Tibial nerve (tissue), 3 donors: ENCODE measurements around the gene OCIAD2.

Source experiments
- CTCF ChIP-seq, 5 experiments: fragments of 200-600 bp in 3 of 5; fragments of 450-650 bp in 2 of 5; sonication (generic) in 3 of 5; IDR thresholded peaks; one replicate each; pipeline ENCODE4 v1.5.1; 2016 to 2019; ENCODE audit warnings: antibody characterized with exemption in 5 of 5, mild to moderate bottlenecking in 3 of 5, moderate library complexity in 2 of 5
- POLR2A ChIP-seq, 2 donors: fragments of 450-650 bp; IDR thresholded peaks; one replicate each; pipeline ENCODE4 v1.6.1; 2017; ENCODE audit warnings: antibody characterized with exemption in 2 of 2, mild to moderate bottlenecking in 2 of 2, moderate library complexity in 2 of 2

GRCh38 chr4:48851651-48852050, 54.9 kb downstream of the OCIAD2 start:
- no peak for TF ChIP-seq CTCF (IDR thresholded peaks at IDR 0.05)
- TF ChIP-seq POLR2A (IDR thresholded peaks at IDR 0.05): no peak
